ENCODE results near the gene WDR86. TPM values are rescaled to one million over a fixed set of nuclear protein-coding genes. Genes with fewer than 3 reads are reported as not detected.

WDR86 gene
- total and polyA plus RNA-seq, 2 of the 4 experiments (the other 2 are of a cell fraction): not detected

GRCh38 chr7:151404216-151405011 lies 5.4 kb downstream of the WDR86 start:
- Histone ChIP-seq H3K56ac (ENCODE audit: extremely low read depth, insufficient read depth, low read length) (no peak overlapping the region), H4K91ac (ENCODE audit: insufficient read depth, low read depth, low read length) (no peak overlapping the region), H2BK5ac (ENCODE audit: low read depth, low read length, poor library complexity, severe bottlenecking) (no peak overlapping the region), H3K23ac (ENCODE audit: low read depth, low read length) (no peak overlapping the region), H3K4me1 (ENCODE audit: control insufficient read depth, insufficient read depth, low read length) (peaks cover 5% of the 10 kb centered on the region; the same call in 1 of the 2 replicates), H2BK120ac (ENCODE audit: low read depth, low read length) (no peak overlapping the region), H2BK15ac (ENCODE audit: low read depth, low read length) (no peak overlapping the region), H3K18ac (ENCODE audit: low read depth, low read length) (no peak overlapping the region), H2BK20ac (ENCODE audit: low read depth, low read length) (no peak overlapping the region), H3K9me1 (ENCODE audit: insufficient read depth, low read length) (0 out of 2 replicates have a peak, but pooled peaks cover 3% of the 10 kb centered on the region), H4K5ac (ENCODE audit: low read depth, low read length) (no peak overlapping the region), H2AK5ac (ENCODE audit: low read depth, low read length) (no peak overlapping the region), H3K9me3 (ENCODE audit: control insufficient read depth, insufficient read depth, low read length) (no peaks in the 10 kb centered on the region), H3K27ac (ENCODE audit: insufficient read depth, low read length) (no peak overlapping the region), H3K79me1 (ENCODE audit: low read depth in 1 of 2, low read length in 2 of 2) (no peaks in the 10 kb centered on the region), H3K4ac (ENCODE audit: low read depth, low read length) (no peak overlapping the region), H3K27me3 (ENCODE audit: control insufficient read depth, insufficient read depth, low read length) (peaks cover 34% of the 10 kb centered on the region), H3K4me3 (ENCODE audit: insufficient read depth, low read depth, low read length) (no peak overlapping the region), H3K4me2 (ENCODE audit: low read depth, low read length) (no peak overlapping the region), H4K20me1 (ENCODE audit: insufficient read depth, low read length) (no peaks in the 10 kb centered on the region), H3K14ac (replicated peaks; ENCODE audit: low read depth, low read length) (no peak overlapping the region), H2AK9ac (replicated peaks; ENCODE audit: low read depth, low read length, poor library complexity) (no peak overlapping the region), H2AFZ (replicated peaks; ENCODE audit: low read length, poor library complexity) (no peak overlapping the region), H4K8ac (ENCODE audit: low read depth in 2 of 2, low read length in 2 of 2) (no peak overlapping the region), H3K36me3 (ENCODE audit: control insufficient read depth, insufficient read depth, low read length) (no peaks in the 10 kb centered on the region), H3K9ac (ENCODE audit: low read depth, low read length) (no peak overlapping the region)
- CTCF ChIA-PET: no interaction called here
- intact Hi-C loops (cut with micrococcal nuclease) (no loop called here), dilution Hi-C loops (cut with HindIII; ENCODE audit: low sequenced_read_pairs, unreplicated experiment) (no loop called here), in situ Hi-C loops (cut with MboI; ENCODE audit: low sequenced_read_pairs) (no loop called here)
- WGBS, 2 experiments (ENCODE audit: extremely low coverage in 2 of 2, insufficient read length in 1 of 2): 53% methylated on average over 5 of the region's 18 CpGs; no CpG with 5 or more reads in 1 of the 2 experiments
- BruUV-seq (replicated peaks): no TSS peak
- TF ChIP-seq FOS (IDR thresholded peaks at IDR 0.05; ENCODE audit: low read depth, low read length) (no peak), MAFK (IDR thresholded peaks at IDR 0.05; ENCODE audit: low read depth, low read length) (peak; percentile 46)
- POLR2A ChIA-PET (ENCODE audit: unreplicated experiment): no interaction called here
- peak; percentile 57 for ATAC-seq (ENCODE audit: low read depth)
- no peak for DNase-seq
